Measurements from ENCODE around the gene NUAK2.
A peak's percentile ranks its signal among the peaks of the same experiment; 100 is the strongest.

NUAK2 gene

DNA sequence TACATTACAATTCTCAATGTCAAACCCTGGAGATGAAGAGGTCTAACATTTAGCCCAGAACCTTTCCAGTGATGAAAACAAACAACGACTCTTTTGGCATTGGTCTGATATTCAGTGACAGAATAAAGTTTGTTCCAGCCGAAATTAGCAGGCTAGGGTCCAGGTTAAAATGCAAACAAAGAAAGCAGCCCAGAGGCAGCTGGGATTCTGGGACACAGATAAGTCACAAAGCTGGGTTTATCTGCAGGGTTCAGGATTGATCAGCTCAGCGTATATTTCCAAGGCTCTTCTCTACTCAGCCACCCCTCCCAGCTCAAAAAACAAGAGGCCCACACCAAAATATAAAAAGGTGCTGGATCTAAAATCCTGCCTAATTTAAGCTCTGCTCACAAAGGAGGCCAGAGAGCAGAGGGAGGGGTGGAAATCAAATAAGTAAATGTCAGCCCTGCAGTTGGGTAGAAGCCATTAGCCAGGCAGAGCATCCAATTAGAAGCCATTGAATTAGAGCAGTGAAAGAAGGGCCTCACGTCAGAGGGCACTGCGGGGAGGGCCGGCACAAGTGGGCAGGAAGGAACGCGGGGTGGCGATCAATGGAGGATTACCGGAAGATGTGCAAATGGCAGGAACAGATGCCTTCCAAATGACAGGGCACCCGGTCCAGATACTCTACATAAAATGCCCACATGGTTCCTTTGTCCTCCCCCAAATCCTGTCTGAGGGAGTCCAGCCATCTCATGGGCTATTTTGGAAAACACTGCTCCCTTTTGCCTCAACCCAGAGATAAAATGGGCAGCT is 38.4 kb upstream of the NUAK2 start:
- no peaks in the 10 kb centered on the region for H3K9me3 ChIP-seq (ENCODE audit: insufficient read depth, low read length)
- no peak overlapping the region for H3K4me3 ChIP-seq (ENCODE audit: insufficient read length, low read depth)
- H3K4me1 ChIP-seq (ENCODE audit: insufficient read depth, insufficient read length): peaks cover 11% of the 10 kb centered on the region
- TF ChIP-seq ZNF274 (IDR thresholded peaks at IDR 0.05; ENCODE audit: low read depth, low read length): no peak
- no peak for TF ChIP-seq YY1 (IDR thresholded peaks at IDR 0.05; ENCODE audit: insufficient read depth, insufficient read length)
- no peak for TF ChIP-seq SUZ12 (IDR thresholded peaks at IDR 0.05; ENCODE audit: extremely low read depth, insufficient read depth, insufficient read length)
- H3K9ac ChIP-seq (ENCODE audit: insufficient read length, low read depth): no peak overlapping the region
- no peak for DNase-seq (ENCODE audit: low read depth, low spot score)
- no peaks in the 10 kb centered on the region for H3K27me3 ChIP-seq (ENCODE audit: insufficient read depth, insufficient read length)
- no peaks in the 10 kb centered on the region for H3K36me3 ChIP-seq (ENCODE audit: insufficient read depth, insufficient read length, low read length)

- Histone ChIP-seq H3K9ac (ENCODE audit: insufficient read length, low read depth) (no peak overlapping the region), H3K4me1 (ENCODE audit: insufficient read depth, insufficient read length) (peaks cover 15% of the 10 kb centered on the region), H3K4me3 (ENCODE audit: insufficient read length, low read depth) (no peak overlapping the region), H3K36me3 (ENCODE audit: insufficient read depth, insufficient read length, low read length) (no peaks in the 10 kb centered on the region), H3K27me3 (ENCODE audit: insufficient read depth, insufficient read length) (no peaks in the 10 kb centered on the region), H3K9me3 (ENCODE audit: insufficient read depth, low read length) (no peaks in the 10 kb centered on the region)
- no peak for DNase-seq (ENCODE audit: low read depth, low spot score)
- TF ChIP-seq YY1 (IDR thresholded peaks at IDR 0.05; ENCODE audit: insufficient read depth, insufficient read length) (no peak), ZNF274 (IDR thresholded peaks at IDR 0.05; ENCODE audit: low read depth, low read length) (no peak), SUZ12 (IDR thresholded peaks at IDR 0.05; ENCODE audit: extremely low read depth, insufficient read depth, insufficient read length) (no peak)
Measured at GRCh38 chr1:205358579-205358978, 37.0 kb upstream of the NUAK2 start.

DNA sequence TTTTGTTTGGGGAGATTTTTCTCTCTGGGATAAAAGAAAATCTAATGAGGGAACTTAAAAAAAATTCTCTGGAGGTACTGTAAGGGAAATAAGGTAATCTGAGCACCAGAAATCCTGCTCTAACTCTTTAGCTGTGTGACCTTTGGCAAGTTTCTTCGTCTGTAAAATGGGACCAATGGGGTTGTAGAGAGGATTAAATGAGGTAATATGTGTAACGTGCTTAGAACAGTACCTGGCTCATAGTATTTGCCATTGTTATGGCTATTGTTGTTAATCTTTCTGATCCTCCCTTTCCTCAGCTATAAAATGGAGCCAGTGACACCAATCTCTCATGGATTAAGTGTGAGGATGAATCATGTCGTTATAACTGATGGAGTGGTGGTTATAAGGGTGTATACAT is 36.0 kb upstream of the NUAK2 start:
- no peaks in the 10 kb centered on the region for H3K27me3 ChIP-seq (ENCODE audit: insufficient read depth, insufficient read length)
- no peak for DNase-seq (ENCODE audit: low read depth, low spot score)
- TF ChIP-seq ZNF274 (IDR thresholded peaks at IDR 0.05; ENCODE audit: low read depth, low read length): no peak
- TF ChIP-seq SUZ12 (IDR thresholded peaks at IDR 0.05; ENCODE audit: extremely low read depth, insufficient read depth, insufficient read length): no peak
- no peak for TF ChIP-seq YY1 (IDR thresholded peaks at IDR 0.05; ENCODE audit: insufficient read depth, insufficient read length)
- H3K9ac ChIP-seq (ENCODE audit: insufficient read length, low read depth): no peak overlapping the region
- H3K4me1 ChIP-seq (ENCODE audit: insufficient read depth, insufficient read length): peaks cover 19% of the 10 kb centered on the region
- no peaks in the 10 kb centered on the region for H3K36me3 ChIP-seq (ENCODE audit: insufficient read depth, insufficient read length, low read length)
- H3K4me3 ChIP-seq (ENCODE audit: insufficient read length, low read depth): no peak overlapping the region
- no peaks in the 10 kb centered on the region for H3K9me3 ChIP-seq (ENCODE audit: insufficient read depth, low read length)

DNA sequence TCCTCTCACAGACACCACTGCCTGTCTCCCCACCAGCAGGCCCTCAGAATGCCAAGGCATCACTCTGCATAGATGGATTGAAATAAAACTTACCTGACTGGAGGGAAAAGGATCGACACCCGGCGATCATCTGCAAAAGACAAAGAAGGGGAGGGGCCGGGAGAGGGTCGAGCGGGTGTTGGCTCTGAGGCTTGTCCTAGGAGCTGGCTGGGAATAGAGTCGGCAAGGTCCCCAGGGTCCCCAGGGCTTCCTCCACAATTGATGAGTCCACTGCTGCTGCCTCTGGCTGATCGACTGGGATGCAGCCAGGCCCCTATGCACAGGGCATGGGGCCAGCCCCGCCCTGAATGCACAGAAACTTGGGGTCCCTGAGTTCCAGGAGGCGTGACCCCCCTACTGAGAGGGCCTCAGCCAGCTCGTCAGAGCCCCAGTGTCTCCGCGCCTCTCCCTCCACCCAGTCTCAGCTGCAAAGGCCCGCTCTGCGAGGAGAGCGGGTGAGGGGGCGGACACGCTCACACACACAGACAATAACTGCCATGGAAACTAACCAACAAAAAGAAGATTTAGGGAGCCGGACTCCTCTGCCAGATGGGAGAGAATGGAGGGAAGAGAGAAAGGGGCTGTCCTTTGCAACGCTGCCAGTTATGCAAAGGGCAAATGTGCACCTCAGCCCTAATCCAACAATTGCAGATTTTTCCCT is 35.0 kb upstream of the NUAK2 start, which contains the start of gene KLHDC8A:
Gene KLHDC8A (minus strand): TSS at position 483 of the 700 bp plus-strand sequence. CDS start 13,318 bp downstream, outside the sequence.
- H3K9ac ChIP-seq (ENCODE audit: insufficient read length, low read depth): no peak within 1 kb of the TSS
- H3K9me3 ChIP-seq (ENCODE audit: insufficient read depth, low read length): no peaks in the 10 kb centered on the region
- no peak within 1 kb of the TSS for H3K4me3 ChIP-seq (ENCODE audit: insufficient read length, low read depth)
- no peaks in the 10 kb centered on the region for H3K36me3 ChIP-seq (ENCODE audit: insufficient read depth, insufficient read length, low read length)
- H3K27me3 ChIP-seq (ENCODE audit: insufficient read depth, insufficient read length): no peaks in the 10 kb centered on the region
- peaks cover 25% of the 10 kb centered on the region for H3K4me1 ChIP-seq (ENCODE audit: insufficient read depth, insufficient read length)
- no peak for DNase-seq (ENCODE audit: low read depth, low spot score)
- TF ChIP-seq SUZ12 (IDR thresholded peaks at IDR 0.05; ENCODE audit: extremely low read depth, insufficient read depth, insufficient read length): no peak
- no peak for TF ChIP-seq YY1 (IDR thresholded peaks at IDR 0.05; ENCODE audit: insufficient read depth, insufficient read length)
- no peak for TF ChIP-seq ZNF274 (IDR thresholded peaks at IDR 0.05; ENCODE audit: low read depth, low read length)

DNA sequence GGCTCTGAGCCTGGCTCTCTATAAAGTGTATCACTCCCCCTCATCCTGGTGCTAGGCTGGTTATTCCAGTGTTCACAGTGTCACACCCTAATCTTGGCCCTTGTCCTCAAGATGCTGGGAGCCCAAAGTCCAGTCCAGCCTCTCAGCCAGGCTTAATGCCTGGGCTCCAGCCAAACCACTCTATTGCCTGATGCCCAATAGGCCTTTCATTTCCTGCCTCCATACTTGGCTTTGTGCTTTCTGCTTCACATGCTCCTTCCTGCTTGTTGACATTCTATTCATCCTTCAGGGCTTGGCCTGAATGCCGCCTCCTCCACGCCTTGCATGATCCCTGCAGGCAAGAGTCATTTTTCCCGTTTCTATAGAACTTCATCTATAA is 33.5 kb upstream of the NUAK2 start:
- Histone ChIP-seq H3K9me3 (ENCODE audit: insufficient read depth, low read length) (no peaks in the 10 kb centered on the region), H3K27me3 (ENCODE audit: insufficient read depth, insufficient read length) (no peaks in the 10 kb centered on the region), H3K9ac (ENCODE audit: insufficient read length, low read depth) (no peak overlapping the region), H3K36me3 (ENCODE audit: insufficient read depth, insufficient read length, low read length) (no peaks in the 10 kb centered on the region), H3K4me3 (ENCODE audit: insufficient read length, low read depth) (no peak overlapping the region), H3K4me1 (ENCODE audit: insufficient read depth, insufficient read length) (peaks cover 32% of the 10 kb centered on the region)
- TF ChIP-seq ZNF274 (IDR thresholded peaks at IDR 0.05; ENCODE audit: low read depth, low read length) (no peak), YY1 (IDR thresholded peaks at IDR 0.05; ENCODE audit: insufficient read depth, insufficient read length) (no peak), SUZ12 (IDR thresholded peaks at IDR 0.05; ENCODE audit: extremely low read depth, insufficient read depth, insufficient read length) (no peak)
- DNase-seq (ENCODE audit: low read depth, low spot score): no peak

GRCh38 chr1:205354259-205355074 is 32.9 kb upstream of the NUAK2 start:
- H3K27me3 ChIP-seq (ENCODE audit: insufficient read depth, insufficient read length): no peaks in the 10 kb centered on the region
- no peak overlapping the region for H3K9ac ChIP-seq (ENCODE audit: insufficient read length, low read depth)
- no peak for TF ChIP-seq SUZ12 (IDR thresholded peaks at IDR 0.05; ENCODE audit: extremely low read depth, insufficient read depth, insufficient read length)
- TF ChIP-seq YY1 (IDR thresholded peaks at IDR 0.05; ENCODE audit: insufficient read depth, insufficient read length): no peak
- DNase-seq (ENCODE audit: low read depth, low spot score): peak; percentile 84
- no peaks in the 10 kb centered on the region for H3K36me3 ChIP-seq (ENCODE audit: insufficient read depth, insufficient read length, low read length)
- no peak overlapping the region for H3K4me3 ChIP-seq (ENCODE audit: insufficient read length, low read depth)
- H3K4me1 ChIP-seq (ENCODE audit: insufficient read depth, insufficient read length): peaks cover 38% of the 10 kb centered on the region
- H3K9me3 ChIP-seq (ENCODE audit: insufficient read depth, low read length): no peaks in the 10 kb centered on the region

Data from NT2/D1 (cell line).